ENCODE data around the gene CENPC. TPM values are rescaled to one million over a fixed set of nuclear protein-coding genes. Genes with fewer than 3 reads are reported as not detected.

The CENPC gene
- polyA plus RNA-seq, 1 donor from 2014 or later, result 9.5 TPM

DNA sequence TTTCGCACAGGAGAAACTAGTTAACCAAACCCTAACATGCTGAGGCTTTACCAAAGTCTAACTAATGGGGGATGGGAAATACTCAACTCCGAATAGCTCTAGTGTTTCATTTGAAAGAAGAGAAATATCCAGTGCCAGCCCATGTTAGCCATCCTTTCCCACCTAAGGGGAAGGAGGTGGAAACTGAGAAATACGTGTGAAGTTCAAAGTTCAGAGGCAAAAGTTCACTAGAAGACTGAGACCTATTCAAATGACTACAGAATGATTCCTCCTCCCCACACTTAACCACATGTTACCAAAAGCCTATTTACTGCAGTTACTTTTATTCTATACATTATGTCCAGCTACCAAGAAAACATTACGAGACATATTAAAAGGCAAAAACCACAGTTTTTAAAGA lies 106.3 kb downstream of the CENPC start:
- H4K20me1 ChIP-seq (ENCODE audit: insufficient read depth), result no peaks in the 10 kb centered on the region

GRCh38 chr4:67437974-67438713 lies 107.2 kb downstream of the CENPC start:
- H3K27me3 ChIP-seq (ENCODE audit: insufficient read depth, low read depth, low read length), result no peaks in the 10 kb centered on the region
- H3K27ac ChIP-seq (ENCODE audit: low read length), result no peak overlapping the region
- no peak overlapping the region for H3K4me2 ChIP-seq (ENCODE audit: low read length)
- no peak overlapping the region for H3K9ac ChIP-seq (ENCODE audit: low read length)
- H3K9me3 ChIP-seq (ENCODE audit: low read length), result no peaks in the 10 kb centered on the region
- no peak overlapping the region for H3K4me3 ChIP-seq (ENCODE audit: low read length)
- no peaks in the 10 kb centered on the region for H3F3A ChIP-seq (ENCODE audit: insufficient read depth, low read length, poor library complexity, severe bottlenecking)
- H3K79me2 ChIP-seq (replicated peaks; ENCODE audit: insufficient read depth, low read length), result no peaks in the 10 kb centered on the region
- TF ChIP-seq POLR2AphosphoS5 (IDR thresholded peaks at IDR 0.05) (no peak), TAF1 (IDR thresholded peaks at IDR 0.05; ENCODE audit: low read depth) (no peak), REST (IDR thresholded peaks at IDR 0.05; ENCODE audit: borderline replicate concordance) (no peak), EZH2 (IDR thresholded peaks at IDR 0.05; ENCODE audit: borderline replicate concordance, insufficient read depth, low read length, poor library complexity, severe bottlenecking) (no peak)
- H3K9me2 ChIP-seq (ENCODE audit: insufficient read depth, low read length), result no peaks in the 10 kb centered on the region
- no peak overlapping the region for H2AFZ ChIP-seq (ENCODE audit: low read depth, low read length)
- H4K20me1 ChIP-seq (ENCODE audit: insufficient read depth), result no peaks in the 10 kb centered on the region
- no peaks in the 10 kb centered on the region for H3K36me3 ChIP-seq (ENCODE audit: insufficient read depth, low read length)

More for the DNA sequence above, 106.3 kb downstream of the CENPC start:
- no peak overlapping the region for H2AFZ ChIP-seq (ENCODE audit: low read depth, low read length)
- H3F3A ChIP-seq (ENCODE audit: insufficient read depth, low read length, poor library complexity, severe bottlenecking), result no peaks in the 10 kb centered on the region
- H3K36me3 ChIP-seq (ENCODE audit: insufficient read depth, low read length), result no peaks in the 10 kb centered on the region
- no peaks in the 10 kb centered on the region for H3K79me2 ChIP-seq (replicated peaks; ENCODE audit: insufficient read depth, low read length)
- H3K9me3 ChIP-seq (ENCODE audit: low read length), result no peaks in the 10 kb centered on the region
- H3K9me2 ChIP-seq (ENCODE audit: insufficient read depth, low read length), result no peaks in the 10 kb centered on the region
- H3K9ac ChIP-seq (ENCODE audit: low read length), result no peak overlapping the region
- H3K4me3 ChIP-seq (ENCODE audit: low read length), result no peak overlapping the region
- no peak overlapping the region for H3K27ac ChIP-seq (ENCODE audit: low read length)
- H3K4me2 ChIP-seq (ENCODE audit: low read length), result no peak overlapping the region
- no peak for TF ChIP-seq EP300 (conservative IDR thresholded peaks at IDR 0.05; ENCODE audit: poor library complexity, severe bottlenecking)
- no peak for TF ChIP-seq SMC3 (conservative IDR thresholded peaks at IDR 0.05; ENCODE audit: poor library complexity)
- no peak for TF ChIP-seq REST (IDR thresholded peaks at IDR 0.05; ENCODE audit: borderline replicate concordance)
- TF ChIP-seq, protein P1, sequence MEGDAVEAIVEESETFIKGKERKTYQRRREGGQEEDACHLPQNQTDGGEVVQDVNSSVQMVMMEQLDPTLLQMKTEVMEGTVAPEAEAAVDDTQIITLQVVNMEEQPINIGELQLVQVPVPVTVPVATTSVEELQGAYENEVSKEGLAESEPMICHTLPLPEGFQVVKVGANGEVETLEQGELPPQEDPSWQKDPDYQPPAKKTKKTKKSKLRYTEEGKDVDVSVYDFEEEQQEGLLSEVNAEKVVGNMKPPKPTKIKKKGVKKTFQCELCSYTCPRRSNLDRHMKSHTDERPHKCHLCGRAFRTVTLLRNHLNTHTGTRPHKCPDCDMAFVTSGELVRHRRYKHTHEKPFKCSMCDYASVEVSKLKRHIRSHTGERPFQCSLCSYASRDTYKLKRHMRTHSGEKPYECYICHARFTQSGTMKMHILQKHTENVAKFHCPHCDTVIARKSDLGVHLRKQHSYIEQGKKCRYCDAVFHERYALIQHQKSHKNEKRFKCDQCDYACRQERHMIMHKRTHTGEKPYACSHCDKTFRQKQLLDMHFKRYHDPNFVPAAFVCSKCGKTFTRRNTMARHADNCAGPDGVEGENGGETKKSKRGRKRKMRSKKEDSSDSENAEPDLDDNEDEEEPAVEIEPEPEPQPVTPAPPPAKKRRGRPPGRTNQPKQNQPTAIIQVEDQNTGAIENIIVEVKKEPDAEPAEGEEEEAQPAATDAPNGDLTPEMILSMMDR (IDR thresholded peaks at IDR 0.05; ENCODE audit: poor library complexity, severe bottlenecking), result no peak
- no peak for TF ChIP-seq POLR2AphosphoS5 (IDR thresholded peaks at IDR 0.05)
- no peak for TF ChIP-seq MXI1 (conservative IDR thresholded peaks at IDR 0.05; ENCODE audit: poor library complexity, severe bottlenecking)
- TF ChIP-seq EZH2 (IDR thresholded peaks at IDR 0.05; ENCODE audit: borderline replicate concordance, insufficient read depth, low read length, poor library complexity, severe bottlenecking), result no peak
- no peak for TF ChIP-seq TAF1 (IDR thresholded peaks at IDR 0.05; ENCODE audit: low read depth)
- TF ChIP-seq RAD21 (conservative IDR thresholded peaks at IDR 0.05), result no peak
- H3K27me3 ChIP-seq (ENCODE audit: insufficient read depth, low read depth, low read length), result no peaks in the 10 kb centered on the region
